Breast epithelium (tissue), 4 donors: ENCODE measurements around the gene RNF149. TPM values are rescaled to one million over a fixed set of nuclear protein-coding genes. Genes with fewer than 3 reads are reported as not detected.
"Not testable (repeated sequence)": the region's sequence is repeated elsewhere in the genome, so short reads cannot be mapped to it uniquely, and the experiment has no call there.

Experiments
- DNase-seq, 2 donors: peaks; one replicate each; pipeline ENCODE4 v3.0.0-alpha.2; 2019; ENCODE audit warnings: low spot score in 2 of 2
- H3K27ac ChIP-seq, 2 donors: fragments of 200-600 bp; sonication (generic) in 1 of 2; one replicate each; pipeline ENCODE4 v1.5.1; 2016 to 2019; ENCODE audit warnings: mild to moderate bottlenecking in 1 of 2
- H3K27me3 ChIP-seq, 2 donors: fragments of 200-600 bp; sonication (generic) in 1 of 2; one replicate each; pipeline versions ENCODE4 v1.5.1 to v1.6.0; 2017 to 2019; ENCODE audit warnings: control low read depth in 1 of 2, mild to moderate bottlenecking in 1 of 2
- H3K36me3 ChIP-seq: fragments of 200-600 bp; one replicate; pipeline ENCODE4 v1.5.1; 2019
- H3K4me1 ChIP-seq, 2 donors: fragments of 200-600 bp; sonication (generic); one replicate each; pipeline ENCODE4 v1.5.1; 2016 to 2019; ENCODE audit warnings: control low read depth in 1 of 2
- H3K4me3 ChIP-seq, 3 donors: fragments of 200-600 bp; sonication (generic); 1 replicate in 2 of 3; 2 replicates in 1 of 3; pipeline ENCODE4 v1.5.1; 2016 to 2019; ENCODE audit warnings: mild to moderate bottlenecking in 3 of 3, moderate library complexity in 2 of 3
- H3K9me3 ChIP-seq, 2 donors: fragments of 200-600 bp; sonication (generic) in 1 of 2; one replicate each; pipeline ENCODE4 v1.5.1; 2016 to 2019; ENCODE audit warnings: control low read depth in 1 of 2
- CTCF ChIP-seq, 3 donors: fragments of 450-650 bp; IDR thresholded peaks; one replicate each; pipeline ENCODE4 v1.5.1; 2016 to 2017; ENCODE audit warnings: antibody characterized with exemption in 3 of 3, mild to moderate bottlenecking in 3 of 3, moderate library complexity in 3 of 3
- POLR2A ChIP-seq: fragments of 450-650 bp; IDR thresholded peaks from one replicate; pipeline ENCODE4 v1.6.1; 2016; ENCODE audit warnings: antibody characterized with exemption, mild to moderate bottlenecking, moderate library complexity
- POLR2AphosphoS5 ChIP-seq, 3 donors: sonication (generic); formaldehyde crosslinking; IDR thresholded peaks; one replicate each; pipeline ENCODE4 v1.6.1; 2017; ENCODE audit warnings: antibody characterized with exemption in 3 of 3
- intact Hi-C: fragments of 100-400 bp; cut with DNase I; formaldehyde crosslinking; loops from one replicate; pipeline ENCODE4 v1.15.1; 2023; ENCODE audit warnings: low total_unique reads
- total RNA-seq, 3 donors: library from RNA; depleted of rRNA; stranded (reverse); fragments of >200 nt; gene quantifications; one replicate each; pipeline ENCODE4 v1.1.0, GENCODE V29; 2016

RNF149 gene
- total RNA-seq, 3 donors from 2014 or later, result 65.6 to 101 (median 75.4) TPM

- no peak for DNase-seq
- H3K4me1 ChIP-seq, result peaks cover 4% of the 10 kb centered on the region in 2 donors
- peak overlapping the region; percentile 58 to 67 for H3K27ac ChIP-seq
- H3K27me3 ChIP-seq, result no peaks in the 10 kb centered on the region
- H3K9me3 ChIP-seq, result no peaks in the 10 kb centered on the region
- TF ChIP-seq POLR2AphosphoS5 (IDR thresholded peaks at IDR 0.05) (no peak), CTCF (IDR thresholded peaks at IDR 0.05) (no peak), POLR2A (no peak)
- H3K36me3 ChIP-seq, result no peaks in the 10 kb centered on the region
- intact Hi-C loops, result no loop called here
- no peak overlapping the region for H3K4me3 ChIP-seq
Observed at GRCh38 chr2:101330253-101330933, 21.9 kb upstream of the RNF149 start.

DNA sequence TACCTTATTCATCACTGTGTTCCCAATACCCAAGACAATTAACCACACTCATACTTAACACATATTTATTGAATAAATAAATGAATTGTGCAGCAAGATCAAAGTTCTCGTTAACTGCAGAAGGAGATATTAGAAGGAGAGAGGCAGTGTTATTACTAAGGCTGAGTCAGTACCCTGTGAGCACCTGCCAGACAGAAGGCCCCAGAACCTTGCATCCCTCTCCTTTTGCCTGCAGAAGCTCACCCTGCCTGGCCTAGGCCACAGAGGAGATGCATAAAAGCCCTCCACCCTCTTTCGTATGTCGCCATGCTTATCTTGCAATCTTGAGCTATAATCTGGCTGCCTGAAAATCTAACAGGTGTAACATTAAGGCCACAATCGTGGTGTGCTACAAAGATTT, 20.5 kb upstream of the RNF149 start:
- H3K27me3 ChIP-seq, result no peaks in the 10 kb centered on the region
- TF ChIP-seq POLR2AphosphoS5 (IDR thresholded peaks at IDR 0.05), result no peak
- TF ChIP-seq CTCF (IDR thresholded peaks at IDR 0.05), result no peak
- TF ChIP-seq POLR2A, result no peak
- no peak overlapping the region for H3K4me3 ChIP-seq
- H3K9me3 ChIP-seq, result no peaks in the 10 kb centered on the region
- peaks cover 4% of the 10 kb centered on the region in 2 donors for H3K4me1 ChIP-seq
- H3K27ac ChIP-seq, result peak overlapping the region; percentile 56 to 83
- intact Hi-C loops, result no loop called here
- no peak for DNase-seq
- H3K36me3 ChIP-seq, result no peaks in the 10 kb centered on the region

DNA sequence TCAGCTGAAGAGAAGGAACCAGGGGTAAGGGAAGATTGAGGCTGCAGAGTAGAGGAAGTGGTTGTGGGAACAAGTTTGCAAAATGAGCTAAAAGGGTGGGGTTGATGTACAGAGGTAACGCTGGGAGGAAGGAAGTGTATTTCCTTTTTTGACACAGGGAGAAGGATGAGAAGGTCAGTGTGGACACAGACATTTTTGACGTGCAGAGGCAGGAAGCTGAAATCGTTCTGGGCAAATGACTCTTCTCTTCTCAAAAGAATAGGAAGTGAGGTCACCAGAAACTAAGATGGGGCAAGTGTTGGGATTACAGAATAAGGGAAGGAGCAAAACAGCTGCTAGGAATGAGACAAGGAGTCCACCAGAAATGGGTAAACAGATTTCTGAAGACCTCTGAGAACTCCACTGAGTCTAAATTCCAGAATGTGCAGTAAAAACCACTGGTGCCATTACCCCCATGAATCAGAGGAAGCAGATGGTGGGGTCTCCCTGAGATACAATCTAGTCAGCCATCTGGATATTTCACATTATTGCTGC, 20.0 kb upstream of the RNF149 start:
- H3K36me3 ChIP-seq, result no peaks in the 10 kb centered on the region
- no peaks in the 10 kb centered on the region for H3K27me3 ChIP-seq
- H3K4me3 ChIP-seq, result no peak overlapping the region
- TF ChIP-seq POLR2AphosphoS5 (IDR thresholded peaks at IDR 0.05) (peak in 1 of 3 donors; percentile 32), CTCF (IDR thresholded peaks at IDR 0.05) (no peak), POLR2A (no peak)
- peak overlapping the region; percentile 83 to 85 for H3K27ac ChIP-seq
- intact Hi-C loops, result no loop called here
- H3K4me1 ChIP-seq, result peaks cover 4% of the 10 kb centered on the region in 2 donors
- H3K9me3 ChIP-seq, result no peaks in the 10 kb centered on the region
- no peak for DNase-seq

DNA sequence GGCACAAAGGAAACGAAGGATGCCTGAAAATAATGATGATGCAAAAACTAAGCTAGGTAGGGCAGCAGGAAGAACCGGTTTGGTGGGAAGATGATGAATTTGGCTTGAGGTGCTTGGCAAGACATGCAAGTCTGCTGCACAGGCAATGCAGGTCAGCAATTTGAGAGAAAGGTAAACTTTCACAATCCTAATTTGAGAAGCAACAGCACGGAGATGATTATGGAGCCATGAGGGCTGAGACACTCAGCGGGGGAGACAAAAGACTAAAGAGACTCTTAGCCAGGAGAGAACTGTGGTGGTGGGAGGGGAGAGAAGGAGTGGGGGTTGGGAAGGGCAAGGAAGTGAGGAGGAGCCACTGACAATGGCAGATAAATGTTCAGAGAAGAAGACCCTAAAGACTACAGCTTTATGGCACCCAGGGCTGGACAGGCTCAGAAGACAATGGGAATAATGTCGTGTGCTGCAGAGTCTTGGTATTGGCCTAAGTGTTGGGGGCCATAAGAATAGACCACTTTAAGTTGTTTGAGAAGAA, 19.4 kb upstream of the RNF149 start:
- Histone ChIP-seq H3K4me3 (peak overlapping the region in 1 of 3 donors; percentile 17), H3K4me1 (peaks cover 4% of the 10 kb centered on the region in 2 donors), H3K36me3 (no peaks in the 10 kb centered on the region), H3K9me3 (no peaks in the 10 kb centered on the region), H3K27me3 (no peaks in the 10 kb centered on the region), H3K27ac (peak overlapping the region; percentile 83 to 85)
- no peak for TF ChIP-seq CTCF (IDR thresholded peaks at IDR 0.05)
- no peak for TF ChIP-seq POLR2A
- peak; percentile 71 to 95 (median 94) for TF ChIP-seq POLR2AphosphoS5 (IDR thresholded peaks at IDR 0.05)
- peak; percentile 78 to 82 for DNase-seq
- intact Hi-C loops, result no loop called here

DNA sequence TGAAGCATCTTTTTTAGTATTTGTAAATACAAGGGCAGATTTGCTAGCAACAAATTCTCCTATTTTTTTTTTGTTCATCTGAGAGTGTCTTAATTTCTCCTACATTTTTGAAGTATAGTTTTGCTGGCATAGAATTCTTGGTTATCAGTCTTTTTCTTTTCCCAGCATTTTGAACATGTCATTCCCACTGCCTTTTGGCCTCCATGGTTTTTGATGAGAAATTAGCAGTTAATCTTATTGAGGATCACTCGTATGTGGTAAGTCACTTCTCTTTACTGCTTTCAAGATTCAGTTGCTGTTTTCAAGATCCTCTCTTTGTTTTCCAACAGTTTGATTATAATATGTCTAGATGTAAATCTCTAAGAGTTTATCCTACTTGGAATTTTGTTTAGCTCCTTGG, 16.9 kb upstream of the RNF149 start:
- TF ChIP-seq POLR2A (no peak), POLR2AphosphoS5 (IDR thresholded peaks at IDR 0.05) (no peak), CTCF (IDR thresholded peaks at IDR 0.05) (no peak)
- DNase-seq, result no peak
- H3K4me3 ChIP-seq, result no peak overlapping the region
- no peaks in the 10 kb centered on the region for H3K9me3 ChIP-seq
- H3K4me1 ChIP-seq, result peaks cover 2 to 4% of the 10 kb centered on the region in 2 donors
- no peak overlapping the region for H3K27ac ChIP-seq
- intact Hi-C loops, result no loop called here
- H3K27me3 ChIP-seq, result no peaks in the 10 kb centered on the region
- H3K36me3 ChIP-seq, result no peaks in the 10 kb centered on the region

GRCh38 chr2:101316568-101316967, 8.1 kb upstream of the RNF149 start:
- H3K36me3 ChIP-seq, DNase-seq, H3K27ac ChIP-seq, H3K9me3 ChIP-seq, H3K4me1 ChIP-seq, H3K27me3 ChIP-seq, intact Hi-C loops, H3K4me3 ChIP-seq: not testable (repeated sequence)
